IPS DF 19.7 (cell line): Measurements from ENCODE around the gene FXYD6.

Source experiments
- DNase-seq: peaks from one replicate; pipeline ENCODE4 v3.0.0-alpha.2; 2013; ENCODE audit warnings: low read depth, low spot score

FXYD6 gene

GRCh38 chr11:117830674-117831351, 45.6 kb downstream of the FXYD6 start:
- DNase-seq, result no peak

- no peak for DNase-seq
Measured at GRCh38 chr11:117830072-117830471, 46.4 kb downstream of the FXYD6 start.

- no peak for DNase-seq
Measured at GRCh38 chr11:117829369-117829725, 47.1 kb downstream of the FXYD6 start.

DNA sequence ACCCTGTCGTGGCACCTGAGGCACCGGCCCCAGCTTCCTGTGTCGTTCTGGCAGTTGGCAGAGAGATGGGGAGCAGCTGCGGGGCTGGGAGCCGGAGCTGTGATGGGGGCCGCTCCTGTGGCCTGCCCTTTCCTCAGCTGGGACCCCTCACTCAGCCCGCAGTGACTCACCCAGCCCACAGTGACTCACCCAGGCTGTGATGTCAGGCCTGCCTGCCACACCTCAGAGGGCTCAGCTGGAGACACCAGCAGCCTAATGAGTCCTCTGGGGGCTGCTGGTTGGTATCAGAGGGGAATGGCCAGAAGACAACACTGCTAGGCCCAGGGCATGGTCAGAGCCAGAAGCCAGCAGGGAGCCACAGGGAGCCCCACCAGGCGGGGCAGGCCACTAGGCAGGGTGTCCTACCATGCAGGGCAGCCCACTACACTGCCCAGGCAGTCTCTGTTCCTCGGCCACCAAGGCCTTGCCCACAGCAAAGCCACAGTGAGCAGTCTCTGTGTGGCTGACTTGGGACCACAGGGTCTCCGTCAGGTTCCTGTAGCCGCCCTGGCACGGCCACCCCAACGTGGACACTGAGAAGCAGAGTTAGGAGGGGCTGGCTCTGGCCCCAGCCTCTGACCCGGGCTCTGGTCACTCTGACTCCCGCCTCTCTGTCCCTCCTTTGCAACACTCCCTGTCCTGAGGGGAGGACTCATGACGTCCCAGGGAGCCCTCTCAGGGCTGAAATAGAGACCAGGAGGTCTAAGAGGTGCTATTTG, 47.7 kb downstream of the FXYD6 start:
- DNase-seq, result no peak

DNA sequence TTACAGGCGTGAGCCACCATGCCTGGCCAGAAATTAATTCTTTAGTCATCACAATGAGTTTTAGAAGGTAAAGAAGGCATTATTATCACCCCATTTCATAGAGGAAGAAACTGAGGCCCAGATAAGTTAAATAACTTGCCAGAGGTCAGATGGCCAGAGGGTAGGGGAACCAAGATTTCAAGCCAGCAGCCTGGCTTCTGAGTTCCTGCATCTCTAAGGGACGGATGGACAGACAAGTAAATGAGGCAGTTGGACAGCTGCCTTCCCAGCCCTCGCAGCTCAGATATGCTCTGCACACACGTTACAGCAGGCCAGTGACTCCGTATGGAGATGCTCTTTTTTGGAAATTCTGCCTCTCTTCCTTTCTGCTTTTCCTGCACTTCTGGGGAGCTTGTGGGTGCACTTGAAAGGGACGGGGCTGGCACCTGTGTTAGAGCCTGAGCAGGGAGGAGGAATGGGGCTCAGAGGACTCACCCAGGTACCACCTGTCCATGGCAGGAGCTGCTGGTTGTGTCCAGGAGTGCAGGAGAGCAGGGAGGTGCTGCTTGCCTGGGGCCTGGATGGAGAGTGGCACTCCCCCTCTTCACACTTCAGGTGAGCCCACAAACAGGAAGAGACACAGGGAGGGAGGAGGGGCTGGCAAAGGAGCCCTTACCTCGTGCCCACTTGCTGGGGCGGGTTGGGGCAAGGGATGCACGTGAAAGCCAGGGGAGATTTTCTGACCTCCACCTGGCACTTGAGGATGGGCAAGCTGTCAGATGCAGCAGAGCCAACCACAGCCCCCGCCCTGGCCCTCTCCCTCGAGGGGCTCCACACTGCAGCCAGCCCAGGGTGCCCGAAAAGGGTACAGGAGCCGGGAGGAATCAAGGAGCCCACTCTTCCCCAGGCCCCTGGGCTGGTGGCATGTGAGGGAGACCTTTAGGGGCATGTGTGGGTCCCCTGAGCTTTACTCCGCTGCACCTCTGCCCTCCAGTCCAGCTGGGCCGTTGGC, 48.6 kb downstream of the FXYD6 start:
- no peak for DNase-seq

GRCh38 chr11:117826832-117827231, 49.6 kb downstream of the FXYD6 start:
- DNase-seq, result no peak

DNA sequence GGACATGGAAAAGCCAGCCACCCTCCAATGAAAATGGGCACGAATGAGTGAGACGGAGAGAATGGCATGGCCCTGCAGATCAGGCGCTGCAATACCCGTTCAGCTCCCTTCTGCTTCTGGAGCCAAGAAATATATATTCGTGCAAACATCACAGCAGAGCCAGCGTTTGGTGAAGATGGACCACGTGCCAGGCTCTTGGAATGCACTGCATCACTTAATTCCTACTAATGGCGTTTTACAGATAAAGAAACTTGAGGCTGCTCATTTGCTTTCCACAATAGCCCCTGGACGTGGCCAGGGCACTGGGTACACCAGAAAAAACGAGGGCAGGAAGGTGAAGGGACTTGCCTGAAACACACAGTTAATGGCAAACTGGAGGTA, 50.3 kb downstream of the FXYD6 start:
- DNase-seq, result no peak

- DNase-seq, result no peak
Measured at GRCh38 chr11:117825538-117826189, 50.8 kb downstream of the FXYD6 start.

GRCh38 chr11:117824571-117825537, 51.6 kb downstream of the FXYD6 start, which contains the start of gene FXYD2:
TSS of gene FXYD2 (minus strand) at chr11:117824744. CDS start at chr11:117824678, 66 bp downstream.
- DNase-seq, result no peak

DNA sequence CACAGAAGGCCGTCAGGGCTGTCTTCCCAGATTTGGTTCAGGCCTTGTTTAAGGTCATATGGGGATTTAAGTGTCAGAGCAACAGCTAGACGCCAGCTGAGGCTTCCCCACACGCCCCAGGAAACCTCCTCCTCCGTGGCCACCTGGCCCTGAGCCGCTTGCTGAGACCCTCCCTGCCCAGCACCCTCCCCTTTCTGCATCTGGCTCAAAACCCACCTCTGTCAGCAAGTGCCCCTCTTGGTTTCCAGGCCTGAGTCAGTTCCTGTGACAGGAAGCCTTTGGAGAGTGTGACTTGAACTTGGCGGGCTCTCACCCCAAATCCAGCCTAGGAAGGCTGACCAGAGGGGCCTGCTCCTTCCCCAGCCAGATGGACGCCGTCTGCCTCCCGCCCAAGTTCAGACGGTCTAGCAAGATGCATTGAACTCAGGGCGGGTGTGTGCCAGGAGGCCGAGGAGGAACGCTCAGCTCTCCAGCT, 52.5 kb downstream of the FXYD6 start:
- DNase-seq, result no peak

- no peak for DNase-seq
Measured at GRCh38 chr11:117823294-117823945, 53.0 kb downstream of the FXYD6 start.

GRCh38 chr11:117822074-117823033, 54.1 kb downstream of the FXYD6 start:
- no peak for DNase-seq

GRCh38 chr11:117821431-117821830, 55.0 kb downstream of the FXYD6 start:
- no peak for DNase-seq

- DNase-seq, result no peak
Measured at GRCh38 chr11:117820516-117820915, 55.9 kb downstream of the FXYD6 start.

DNA sequence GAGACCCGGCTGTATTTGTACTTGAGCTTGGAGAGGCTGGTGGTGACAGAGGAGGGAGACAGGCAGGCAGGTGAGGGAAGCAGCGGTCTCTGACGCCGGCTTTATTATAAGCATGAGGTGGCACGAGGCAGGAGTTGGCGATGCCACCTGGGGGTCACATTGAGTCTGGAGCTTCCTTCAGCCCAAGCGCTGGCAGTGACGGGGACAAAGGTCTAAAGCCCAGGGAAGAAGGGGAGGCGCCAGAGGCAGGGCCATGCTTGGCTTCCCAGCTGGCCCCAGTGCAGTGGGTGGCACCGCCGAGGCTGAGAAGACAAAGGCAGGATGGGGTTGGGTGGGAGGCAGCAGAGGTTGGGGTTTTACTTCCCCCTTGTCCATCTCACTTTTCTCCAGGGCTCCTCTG, 56.4 kb downstream of the FXYD6 start:
- DNase-seq, result no peak

- DNase-seq, result peak; percentile 56
Measured at GRCh38 chr11:117819096-117820040, 57.1 kb downstream of the FXYD6 start.
